K562 (cell line): ENCODE results near the gene BEND4. TPM values are rescaled to one million over a fixed set of nuclear protein-coding genes. Genes with fewer than 3 reads are reported as not detected.

Source experiments
- ATAC-seq: fragments of 200-7000 bp; cut with Tn5 transposase; 3 replicates; pipeline ENCODE4 v1.9.1; 2020; ENCODE audit warnings: moderate library complexity
- BruUV-seq: library from RNA; stranded (reverse); fragments of 400-500 nt; replicated peaks from 2 replicates; lab custom pipeline; 2021; lab: Mats Ljungman, UMichigan
- CTCF ChIA-PET: fragments of 300-600 bp; formaldehyde crosslinking; extraction: SDS; loops from one replicate; lab custom pipeline; 2021; ENCODE audit warnings: low intra/inter-chr PET ratio; lab: Yijun Ruan, JAX
- POLR2A ChIA-PET: fragments of 300-600, 350-650 bp; sonication (Branson Sonifier 250); formaldehyde crosslinking; extraction: SDS; loops from one replicate; lab custom pipeline; 2021; ENCODE audit warnings: antibody characterized with exemption, inconsistent platforms; lab: Yijun Ruan, JAX
- DNase-seq, 4 experiments: peaks; one replicate each; pipeline versions ENCODE4 v3.0.0 to v3.0.0-alpha.2; 2011 to 2018; ENCODE audit warnings: low spot score in 3 of 4, mixed read lengths in 3 of 4; ENCODE audit errors: extremely low read depth in 1 of 4
- FAIRE-seq: peaks from 2 replicates; lab custom pipeline; 2011; peaks lifted over from hg19 to GRCh38; lab: Jason Lieb, UNC
- H2AFZ ChIP-seq: 2 replicates; pipeline ENCODE4 v1.6.0; 2011; ENCODE audit warnings: low read depth, low read length, control low read depth, inconsistent platforms
- H3K27ac ChIP-seq: fragments of 200-600 bp; 3 replicates; pipeline ENCODE4 v1.8.0; 2011; ENCODE audit warnings: low read depth, mild to moderate bottlenecking, control low read depth, inconsistent platforms, low read length, moderate library complexity, mixed read lengths; ENCODE audit errors: extremely low read depth
- H3K27me3 ChIP-seq, 2 experiments: fragments of 300-600 bp in 1 of 2; 2 replicates in 1 of 2; 3 replicates in 1 of 2; pipeline versions ENCODE4 v1.6.0 to v1.8.0; 2011; ENCODE audit warnings: inconsistent platforms in 2 of 2, low read length in 2 of 2, mild to moderate bottlenecking in 1 of 2, mixed read lengths in 1 of 2, moderate library complexity in 1 of 2; ENCODE audit not compliant: control insufficient read depth in 2 of 2, insufficient read depth in 2 of 2
- H3K36me3 ChIP-seq: fragments of 300-600 bp; 3 replicates; pipeline ENCODE4 v1.8.0; 2011; ENCODE audit warnings: mild to moderate bottlenecking, low read length, inconsistent platforms; ENCODE audit not compliant: control insufficient read depth, insufficient read depth
- H3K4me1 ChIP-seq, 2 experiments: fragments of 200-600 bp in 1 of 2; replicated peaks in 1 of 2; 2 replicates in 1 of 2; 3 replicates in 1 of 2; pipeline versions ENCODE4 v1.5.1 to v1.8.0; 2011; ENCODE audit warnings: inconsistent platforms in 2 of 2, low read length in 2 of 2, mild to moderate bottlenecking in 1 of 2, mixed read lengths in 1 of 2, moderate library complexity in 1 of 2; ENCODE audit not compliant: control insufficient read depth in 2 of 2, insufficient read depth in 2 of 2
- H3K4me2 ChIP-seq: 2 replicates; pipeline ENCODE4 v1.6.1; 2011; ENCODE audit warnings: low read length, control low read depth, inconsistent platforms, mixed read lengths; ENCODE audit not compliant: insufficient read depth
- H3K4me3 ChIP-seq: fragments of 200-600 bp; sonication (generic), shearing (Covaris generic); 2 replicates; pipeline ENCODE4 v1.5.1; 2016; ENCODE audit warnings: control low read depth, inconsistent platforms
- H3K79me2 ChIP-seq: fragments of 200-600 bp; 3 replicates; pipeline ENCODE4 v1.8.0; 2011; ENCODE audit warnings: low read length, inconsistent platforms; ENCODE audit not compliant: control insufficient read depth, insufficient read depth
- H3K9ac ChIP-seq, 2 experiments: 2 replicates each; pipeline versions ENCODE4 v1.6.0 to v1.6.1; 2011; ENCODE audit warnings: low read depth in 2 of 2, low read length in 2 of 2, control low read depth in 1 of 2, inconsistent platforms in 1 of 2, mild to moderate bottlenecking in 1 of 2, mixed read lengths in 1 of 2; ENCODE audit not compliant: insufficient read depth in 1 of 2
- H3K9me1 ChIP-seq: one replicate; pipeline ENCODE4 v1.6.0; 2011; ENCODE audit warnings: inconsistent platforms, mild to moderate bottlenecking, low read length, moderate library complexity; ENCODE audit not compliant: control insufficient read depth, insufficient read depth
- H3K9me3 ChIP-seq: replicated peaks from 2 replicates; pipeline ENCODE4 v1.5.1; 2011; ENCODE audit warnings: low read depth, low read length, inconsistent platforms; ENCODE audit not compliant: control insufficient read depth, insufficient read depth
- H4K20me1 ChIP-seq: replicated peaks from 2 replicates; pipeline ENCODE4 v1.6.1; 2011; ENCODE audit warnings: low read length, inconsistent platforms, mixed read lengths; ENCODE audit not compliant: control insufficient read depth, insufficient read depth
- BACH1 ChIP-seq: fragments of 200-800 bp; sonication (Bioruptor generic); IDR thresholded peaks from 2 replicates; pipeline ENCODE4 v1.6.1; 2016; ENCODE audit warnings: missing genetic modification characterization, missing compliant biosample characterization
- HNRNPL ChIP-seq: fragments of 200-400 bp; formaldehyde crosslinking; IDR thresholded peaks from 2 replicates; pipeline ENCODE4 v1.6.1; 2017; ENCODE audit warnings: low read depth, mild to moderate bottlenecking, low read length
- MYNN ChIP-seq, 2 experiments: sonication (generic); formaldehyde crosslinking in 1 of 2; IDR thresholded peaks; 2 replicates each; pipeline versions ENCODE4 v1.5.0 to v1.6.1; 2016 to 2020; ENCODE audit warnings: antibody characterized with exemption in 1 of 2, missing genetic modification reagents in 1 of 2
- PURB ChIP-seq: sonication (generic); formaldehyde crosslinking; IDR thresholded peaks from 2 replicates; pipeline ENCODE4 v1.9.0; 2021; ENCODE audit warnings: low read depth, mild to moderate bottlenecking, missing genetic modification reagents
- RBM17 ChIP-seq: fragments of 200-400 bp; formaldehyde crosslinking; IDR thresholded peaks from 2 replicates; pipeline ENCODE4 v1.6.1; 2017; ENCODE audit warnings: low read depth, mild to moderate bottlenecking, low read length, borderline replicate concordance
- SNIP1 ChIP-seq: fragments of 450-650 bp; IDR thresholded peaks from 2 replicates; pipeline ENCODE4 v1.7.1; 2017; ENCODE audit warnings: low read depth, mild to moderate bottlenecking
- TCFL5 ChIP-seq: fragments of 250-450 bp; sonication (Bioruptor Pico); conservative IDR thresholded peaks from 2 replicates; pipeline ENCODE4 v1.6.1; 2021; ENCODE audit warnings: mild to moderate bottlenecking, moderate library complexity, matching md5 sums
- ZNF589 ChIP-seq: fragments of 200-800 bp; sonication (Bioruptor generic); IDR thresholded peaks from 2 replicates; pipeline ENCODE4 v1.6.1; 2016; ENCODE audit warnings: low read depth, missing genetic modification characterization, missing compliant biosample characterization
- ZNF644 ChIP-seq: fragments of 200-800 bp; sonication (Bioruptor generic); IDR thresholded peaks from 2 replicates; pipeline ENCODE4 v1.6.1; 2016; ENCODE audit warnings: low read depth, missing genetic modification characterization, missing compliant biosample characterization
- ZNF707 ChIP-seq: fragments of 250-450 bp; sonication (Bioruptor Pico); conservative IDR thresholded peaks from 2 replicates; pipeline ENCODE4 v1.8.0; 2022; ENCODE audit warnings: inconsistent platforms, mild to moderate bottlenecking, moderate library complexity
- ZNF766 ChIP-seq: fragments of 200-800 bp; sonication (Bioruptor generic); conservative IDR thresholded peaks from 2 replicates; pipeline ENCODE4 v1.6.1; 2016; ENCODE audit warnings: missing genetic modification characterization, missing compliant biosample characterization
- WGBS: fragments of 100-300 bp; shearing (Covaris generic); methylation state at CpG from one replicate; pipeline ENCODE4 v1.1.6; 2016; ENCODE audit warnings: low coverage, mixed read lengths; ENCODE audit not compliant: insufficient coverage; ENCODE audit errors: missing lambda C conversion rate; 5-methylcytosine and 5-hydroxymethylcytosine counted together
- in situ Hi-C: fragments of 300-500 bp; cut with MboI; formaldehyde crosslinking; loops from 4 replicates; pipeline ENCODE4 v1.15.0; 2018; ENCODE audit warnings: inconsistent platforms, mixed read lengths
- intact Hi-C: fragments of 100-400 bp; cut with micrococcal nuclease; formaldehyde crosslinking; loops from 2 replicates; pipeline ENCODE4 v1.14.2; 2022
- polyA plus RNA-seq, 8 experiments: library from polyadenylated mRNA; depleted of rRNA in 4 of 8; stranded (reverse) in 5 of 8; unstranded in 3 of 8; fragments of >200 nt; fragmentation: Nextera tagmentation in 2 of 8; fragmentation: Illumina TruSeq in 1 of 8; extraction: Ambion mirVana in 2 of 8; extraction: Trizol in 1 of 8; gene quantifications; 2 replicates each; pipeline versions ENCODE4 v1.2.1 to v1.2.3, GENCODE V29; 2011 to 2014; ENCODE audit warnings: inconsistent platforms in 1 of 8, missing spikeins in 1 of 8
- total RNA-seq, 7 experiments: library from RNA; depleted of rRNA in 6 of 7; stranded (reverse); fragments of >200 nt in 6 of 7; fragmentation: Illumina TruSeq in 2 of 7; extraction: Trizol in 2 of 7; gene quantifications; 2 replicates each; pipeline versions ENCODE4 v1.2.1 to v1.2.3, GENCODE V29; 2011 to 2021; ENCODE audit warnings: low replicate concordance in 1 of 7
- TF ChIP-seq, protein P1 (sequence below), 2 experiments: fragments of 450-650 bp in 1 of 2; sonication (generic) in 1 of 2; formaldehyde crosslinking in 1 of 2; IDR thresholded peaks in 1 of 2; conservative IDR thresholded peaks in 1 of 2; 2 replicates each; pipeline versions ENCODE4 v1.6.1 to v1.8.1; 2016 to 2023; ENCODE audit warnings: mild to moderate bottlenecking in 2 of 2, moderate library complexity in 2 of 2, inconsistent platforms in 1 of 2, missing genetic modification reagents in 1 of 2
- TF ChIP-seq, protein P2 (sequence below): sonication (generic); IDR thresholded peaks from 2 replicates; pipeline ENCODE4 v1.6.1; 2016
- TF ChIP-seq, protein P3 (sequence below): IDR thresholded peaks from 2 replicates; pipeline ENCODE4 v1.6.1; 2011; ENCODE audit warnings: borderline replicate concordance, low read depth, mild to moderate bottlenecking, moderate library complexity, low read length; ENCODE audit not compliant: insufficient read depth, poor library complexity, severe bottlenecking
- TF ChIP-seq, protein P4 (sequence below): fragments of 250-450 bp; sonication (Bioruptor Pico); IDR thresholded peaks from 2 replicates; pipeline ENCODE4 v1.4.0; 2020; ENCODE audit warnings: mild to moderate bottlenecking, moderate library complexity

Gene BEND4
- total and polyA plus RNA-seq, 9 of the 15 experiments (the other 6 are each of a cell fraction or from before 2014, with no cell fraction given): not detected

DNA sequence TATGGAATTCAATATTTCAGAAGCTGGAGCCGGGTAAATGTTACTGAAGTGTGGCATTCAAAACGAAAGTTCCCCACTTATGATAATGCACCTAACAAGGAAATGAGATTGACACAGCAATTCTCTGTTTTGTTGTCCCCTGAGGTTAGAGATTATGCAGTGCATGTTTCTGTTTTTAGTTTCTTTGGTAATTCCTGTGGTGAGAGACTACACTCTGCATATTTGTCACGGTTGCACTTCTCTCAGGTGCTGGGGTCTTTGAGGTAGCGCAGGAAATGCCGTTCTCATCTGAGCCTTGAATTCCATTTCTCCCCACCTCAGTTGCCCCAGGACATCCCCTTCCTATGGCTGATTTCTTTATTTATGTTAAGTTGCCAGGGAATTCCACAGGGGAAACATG, 15.3 kb upstream of the BEND4 start:
- Histone ChIP-seq H3K4me2 (no peak overlapping the region), H3K9me1 (no peaks in the 10 kb centered on the region), H3K4me1 (no peaks in the 10 kb centered on the region), H3K27ac (no peak overlapping the region), H3K79me2 (no peaks in the 10 kb centered on the region), H3K36me3 (no peaks in the 10 kb centered on the region), H3K9ac (no peak overlapping the region), H3K27me3 (0 out of 5 replicates have a peak, but pooled peaks cover 0 to 4% of the 10 kb centered on the region in 2 experiments), H3K9me3 (no peaks in the 10 kb centered on the region), H4K20me1 (no peaks in the 10 kb centered on the region), H2AFZ (no peak overlapping the region), H3K4me3 (no peak overlapping the region)
- in situ Hi-C loops (no loop called here), intact Hi-C loops (no loop called here)
- FAIRE-seq: no peak
- ChIA-PET CTCF (no interaction called here), POLR2A (no interaction called here)
- ATAC-seq: no peak
- BruUV-seq: no TSS peak
- WGBS: 7% methylated on average over 5 of the region's 5 CpGs
- no peak for DNase-seq
- TF ChIP-seq, protein P1, sequence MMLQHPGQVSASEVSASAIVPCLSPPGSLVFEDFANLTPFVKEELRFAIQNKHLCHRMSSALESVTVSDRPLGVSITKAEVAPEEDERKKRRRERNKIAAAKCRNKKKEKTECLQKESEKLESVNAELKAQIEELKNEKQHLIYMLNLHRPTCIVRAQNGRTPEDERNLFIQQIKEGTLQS (IDR thresholded peaks at IDR 0.05): no peak
- TF ChIP-seq, protein P1 (CRISPR knock-in tag; conservative IDR thresholded peaks at IDR 0.05): no peak
- TF ChIP-seq HNRNPL: no peak
- no peak for TF ChIP-seq ZNF766 (CRISPR knock-in tag)
- no peak for TF ChIP-seq MYNN (IDR thresholded peaks at IDR 0.05)
- no peak for TF ChIP-seq MYNN (CRISPR knock-in tag; IDR thresholded peaks at IDR 0.05)
- TF ChIP-seq, protein P2, sequence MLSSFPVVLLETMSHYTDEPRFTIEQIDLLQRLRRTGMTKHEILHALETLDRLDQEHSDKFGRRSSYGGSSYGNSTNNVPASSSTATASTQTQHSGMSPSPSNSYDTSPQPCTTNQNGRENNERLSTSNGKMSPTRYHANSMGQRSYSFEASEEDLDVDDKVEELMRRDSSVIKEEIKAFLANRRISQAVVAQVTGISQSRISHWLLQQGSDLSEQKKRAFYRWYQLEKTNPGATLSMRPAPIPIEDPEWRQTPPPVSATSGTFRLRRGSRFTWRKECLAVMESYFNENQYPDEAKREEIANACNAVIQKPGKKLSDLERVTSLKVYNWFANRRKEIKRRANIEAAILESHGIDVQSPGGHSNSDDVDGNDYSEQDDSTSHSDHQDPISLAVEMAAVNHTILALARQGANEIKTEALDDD: no peak
- no peak for TF ChIP-seq TCFL5 (CRISPR knock-in tag)
- TF ChIP-seq, protein P3, sequence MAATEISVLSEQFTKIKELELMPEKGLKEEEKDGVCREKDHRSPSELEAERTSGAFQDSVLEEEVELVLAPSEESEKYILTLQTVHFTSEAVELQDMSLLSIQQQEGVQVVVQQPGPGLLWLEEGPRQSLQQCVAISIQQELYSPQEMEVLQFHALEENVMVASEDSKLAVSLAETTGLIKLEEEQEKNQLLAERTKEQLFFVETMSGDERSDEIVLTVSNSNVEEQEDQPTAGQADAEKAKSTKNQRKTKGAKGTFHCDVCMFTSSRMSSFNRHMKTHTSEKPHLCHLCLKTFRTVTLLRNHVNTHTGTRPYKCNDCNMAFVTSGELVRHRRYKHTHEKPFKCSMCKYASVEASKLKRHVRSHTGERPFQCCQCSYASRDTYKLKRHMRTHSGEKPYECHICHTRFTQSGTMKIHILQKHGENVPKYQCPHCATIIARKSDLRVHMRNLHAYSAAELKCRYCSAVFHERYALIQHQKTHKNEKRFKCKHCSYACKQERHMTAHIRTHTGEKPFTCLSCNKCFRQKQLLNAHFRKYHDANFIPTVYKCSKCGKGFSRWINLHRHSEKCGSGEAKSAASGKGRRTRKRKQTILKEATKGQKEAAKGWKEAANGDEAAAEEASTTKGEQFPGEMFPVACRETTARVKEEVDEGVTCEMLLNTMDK: no peak
- TF ChIP-seq ZNF644: no peak
- no peak for TF ChIP-seq ZNF589 (CRISPR knock-in tag)
- no peak for TF ChIP-seq RBM17
- TF ChIP-seq BACH1: no peak
- TF ChIP-seq PURB (CRISPR knock-in tag): no peak
- TF ChIP-seq SNIP1: no peak
- TF ChIP-seq, protein P4, sequence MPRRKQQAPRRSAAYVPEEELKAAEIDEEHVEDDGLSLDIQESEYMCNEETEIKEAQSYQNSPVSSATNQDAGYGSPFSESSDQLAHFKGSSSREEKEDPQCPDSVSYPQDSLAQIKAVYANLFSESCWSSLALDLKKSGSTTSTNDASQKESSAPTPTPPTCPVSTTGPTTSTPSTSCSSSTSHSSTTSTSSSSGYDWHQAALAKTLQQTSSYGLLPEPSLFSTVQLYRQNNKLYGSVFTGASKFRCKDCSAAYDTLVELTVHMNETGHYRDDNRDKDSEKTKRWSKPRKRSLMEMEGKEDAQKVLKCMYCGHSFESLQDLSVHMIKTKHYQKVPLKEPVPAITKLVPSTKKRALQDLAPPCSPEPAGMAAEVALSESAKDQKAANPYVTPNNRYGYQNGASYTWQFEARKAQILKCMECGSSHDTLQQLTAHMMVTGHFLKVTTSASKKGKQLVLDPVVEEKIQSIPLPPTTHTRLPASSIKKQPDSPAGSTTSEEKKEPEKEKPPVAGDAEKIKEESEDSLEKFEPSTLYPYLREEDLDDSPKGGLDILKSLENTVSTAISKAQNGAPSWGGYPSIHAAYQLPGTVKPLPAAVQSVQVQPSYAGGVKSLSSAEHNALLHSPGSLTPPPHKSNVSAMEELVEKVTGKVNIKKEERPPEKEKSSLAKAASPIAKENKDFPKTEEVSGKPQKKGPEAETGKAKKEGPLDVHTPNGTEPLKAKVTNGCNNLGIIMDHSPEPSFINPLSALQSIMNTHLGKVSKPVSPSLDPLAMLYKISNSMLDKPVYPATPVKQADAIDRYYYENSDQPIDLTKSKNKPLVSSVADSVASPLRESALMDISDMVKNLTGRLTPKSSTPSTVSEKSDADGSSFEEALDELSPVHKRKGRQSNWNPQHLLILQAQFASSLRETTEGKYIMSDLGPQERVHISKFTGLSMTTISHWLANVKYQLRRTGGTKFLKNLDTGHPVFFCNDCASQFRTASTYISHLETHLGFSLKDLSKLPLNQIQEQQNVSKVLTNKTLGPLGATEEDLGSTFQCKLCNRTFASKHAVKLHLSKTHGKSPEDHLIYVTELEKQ (CRISPR knock-in tag): no peak
- TF ChIP-seq ZNF707: no peak
